RWPE2 (cell line): ENCODE results near the gene LEAP2.

Experiments
- ATAC-seq: fragments of 200-7000 bp; cut with Tn5 transposase; 3 replicates; pipeline ENCODE4 v1.9.1; 2021; ENCODE audit warnings: low read depth
- DNase-seq: peaks from one replicate; pipeline ENCODE4 v3.0.0-alpha.2; 2020; ENCODE audit warnings: low spot score
- H3K27ac ChIP-seq: fragments of 450-650 bp; 2 replicates; pipeline ENCODE4 v1.5.1; 2017; ENCODE audit warnings: mild to moderate bottlenecking; ENCODE audit not compliant: poor library complexity, severe bottlenecking
- H3K27me3 ChIP-seq: fragments of 250-450 bp; sonication (Bioruptor Pico); 2 replicates; pipeline ENCODE4 v1.5.1; 2021; ENCODE audit warnings: mild to moderate bottlenecking, moderate library complexity; ENCODE audit not compliant: insufficient read depth, poor library complexity, severe bottlenecking
- H3K36me3 ChIP-seq: fragments of 250-450 bp; sonication (Bioruptor Pico); 2 replicates; pipeline ENCODE4 v1.5.1; 2020; ENCODE audit warnings: low read depth, mild to moderate bottlenecking, moderate library complexity
- H3K4me1 ChIP-seq: fragments of 250-450 bp; sonication (Bioruptor Pico); 2 replicates; pipeline ENCODE4 v1.5.1; 2021; ENCODE audit warnings: mild to moderate bottlenecking, moderate library complexity; ENCODE audit not compliant: insufficient read depth, poor library complexity, severe bottlenecking
- H3K4me3 ChIP-seq: fragments of 250-450 bp; sonication (Bioruptor Pico); 2 replicates; pipeline ENCODE4 v1.5.1; 2021; ENCODE audit warnings: mild to moderate bottlenecking, moderate library complexity; ENCODE audit not compliant: severe bottlenecking
- H3K9me3 ChIP-seq: fragments of 250-450 bp; sonication (Bioruptor Pico); 2 replicates; pipeline ENCODE4 v1.5.1; 2021; ENCODE audit warnings: mild to moderate bottlenecking, moderate library complexity; ENCODE audit not compliant: severe bottlenecking
- CTCF ChIP-seq: fragments of 450-650 bp; IDR thresholded peaks from one replicate; pipeline ENCODE4 v1.5.1; 2017; ENCODE audit warnings: mild to moderate bottlenecking, moderate library complexity; ENCODE audit not compliant: poor library complexity, severe bottlenecking

Gene LEAP2

GRCh38 chr5:132867046-132867451, 6.4 kb upstream of the LEAP2 start:
- H3K4me3 ChIP-seq = peak overlapping the region; percentile 70
- peaks cover 41% of the 10 kb centered on the region for H3K36me3 ChIP-seq
- H3K9me3 ChIP-seq = no peaks in the 10 kb centered on the region
- DNase-seq (no peak), ATAC-seq (no peak)
- no peaks in the 10 kb centered on the region for H3K27me3 ChIP-seq
- TF ChIP-seq CTCF = no peak
- peak overlapping the region; percentile 19 for H3K27ac ChIP-seq
- peaks cover 3% of the 10 kb centered on the region for H3K4me1 ChIP-seq

DNA sequence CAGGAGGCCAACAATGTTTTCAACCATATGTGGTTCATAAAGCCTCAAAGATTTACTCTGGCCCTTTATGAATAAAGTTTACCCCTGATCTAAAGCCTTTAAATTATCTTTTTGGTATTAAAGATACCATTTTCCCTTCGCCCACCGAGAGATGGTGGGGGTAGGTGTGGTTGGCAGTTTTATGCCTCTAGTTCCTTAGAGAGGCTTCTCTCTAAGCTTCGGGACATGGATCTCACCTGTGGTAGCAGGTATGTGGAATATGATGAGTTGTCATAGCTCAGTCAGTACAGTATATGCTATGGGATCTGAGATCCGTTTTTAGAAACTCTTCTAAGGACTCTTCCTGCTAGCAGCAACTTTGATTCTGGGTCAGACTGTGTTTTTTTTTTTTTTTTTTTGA, 4.7 kb upstream of the LEAP2 start:
- Histone ChIP-seq H3K27ac (no peak overlapping the region), H3K36me3 (peaks cover 41% of the 10 kb centered on the region), H3K4me1 (peaks cover 3% of the 10 kb centered on the region), H3K4me3 (no peak overlapping the region), H3K9me3 (no peaks in the 10 kb centered on the region), H3K27me3 (no peaks in the 10 kb centered on the region)
- ATAC-seq (no peak), DNase-seq (no peak)
- TF ChIP-seq CTCF = no peak

- no peaks in the 10 kb centered on the region for H3K9me3 ChIP-seq
- DNase-seq = no peak
- H3K36me3 ChIP-seq = peaks cover 49% of the 10 kb centered on the region
- H3K27me3 ChIP-seq = no peaks in the 10 kb centered on the region
- no peak overlapping the region for H3K27ac ChIP-seq
- no peak for TF ChIP-seq CTCF
- H3K4me1 ChIP-seq = peaks cover 3% of the 10 kb centered on the region
- no peak for ATAC-seq
- H3K4me3 ChIP-seq = no peak overlapping the region
Observed at GRCh38 chr5:132870801-132871200, 2.7 kb upstream of the LEAP2 start.

- Histone ChIP-seq H3K36me3 (peaks cover 58% of the 10 kb centered on the region), H3K27me3 (no peaks in the 10 kb centered on the region), H3K4me3 (no peak overlapping the region), H3K4me1 (peaks cover 3% of the 10 kb centered on the region), H3K9me3 (no peaks in the 10 kb centered on the region), H3K27ac (no peak overlapping the region)
- ATAC-seq (no peak), DNase-seq (no peak)
- no peak for TF ChIP-seq CTCF
Observed at GRCh38 chr5:132871459-132872284, 1.8 kb upstream of the LEAP2 start.

GRCh38 chr5:132872788-132873118, 715 bp upstream of the LEAP2 start:
- H3K27ac ChIP-seq = no peak overlapping the region
- no peak for TF ChIP-seq CTCF
- no peaks in the 10 kb centered on the region for H3K4me1 ChIP-seq
- DNase-seq (no peak), ATAC-seq (no peak)
- no peaks in the 10 kb centered on the region for H3K27me3 ChIP-seq
- H3K4me3 ChIP-seq = no peak overlapping the region
- peaks cover 62% of the 10 kb centered on the region for H3K36me3 ChIP-seq
- H3K9me3 ChIP-seq = no peaks in the 10 kb centered on the region
